ENCODE results near the gene B4GALT2.

DNA sequence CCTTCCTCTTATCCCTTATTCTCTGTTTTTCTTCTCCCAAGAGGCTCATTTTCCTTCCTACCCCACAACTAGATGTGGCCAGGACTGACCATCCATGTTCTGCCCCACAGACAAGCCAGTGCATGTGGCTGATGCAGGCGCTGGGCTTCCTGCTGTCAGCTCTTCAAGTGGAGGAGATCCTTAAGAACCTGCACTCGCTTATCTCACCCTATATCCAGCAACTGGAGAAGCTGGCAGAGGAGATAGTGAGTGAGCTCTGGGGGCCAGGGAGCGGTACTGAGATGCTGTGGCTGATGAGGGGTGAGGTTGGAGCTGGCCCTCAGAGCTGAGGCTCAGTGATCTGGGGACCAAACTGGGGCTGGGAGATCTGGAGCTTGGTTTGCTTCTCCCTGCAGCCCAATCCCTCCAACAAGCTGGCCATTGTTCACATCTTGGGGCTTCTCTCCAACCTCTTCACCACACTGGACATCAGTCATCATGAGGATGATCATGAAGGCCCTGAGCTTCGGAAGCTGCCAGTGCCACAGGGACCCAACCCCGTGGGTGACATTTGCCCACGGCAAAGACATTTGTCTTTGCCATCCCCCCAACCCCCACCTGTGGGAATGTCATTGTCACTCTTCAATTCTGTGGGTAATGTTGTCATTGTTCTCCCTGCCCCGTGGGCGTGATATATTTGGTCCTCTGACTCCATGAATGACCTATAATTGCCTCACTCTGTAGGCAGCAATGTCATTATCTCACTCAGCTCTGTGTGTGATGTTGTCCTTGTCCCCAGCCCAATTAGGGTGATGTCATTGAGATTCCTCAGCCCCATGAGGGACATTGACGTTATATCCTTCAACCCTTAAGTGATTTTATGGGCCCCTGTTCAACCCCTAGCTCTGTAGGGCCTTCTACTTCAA lies 20.4 kb upstream of the B4GALT2 start:
- TF ChIP-seq, protein P1, sequence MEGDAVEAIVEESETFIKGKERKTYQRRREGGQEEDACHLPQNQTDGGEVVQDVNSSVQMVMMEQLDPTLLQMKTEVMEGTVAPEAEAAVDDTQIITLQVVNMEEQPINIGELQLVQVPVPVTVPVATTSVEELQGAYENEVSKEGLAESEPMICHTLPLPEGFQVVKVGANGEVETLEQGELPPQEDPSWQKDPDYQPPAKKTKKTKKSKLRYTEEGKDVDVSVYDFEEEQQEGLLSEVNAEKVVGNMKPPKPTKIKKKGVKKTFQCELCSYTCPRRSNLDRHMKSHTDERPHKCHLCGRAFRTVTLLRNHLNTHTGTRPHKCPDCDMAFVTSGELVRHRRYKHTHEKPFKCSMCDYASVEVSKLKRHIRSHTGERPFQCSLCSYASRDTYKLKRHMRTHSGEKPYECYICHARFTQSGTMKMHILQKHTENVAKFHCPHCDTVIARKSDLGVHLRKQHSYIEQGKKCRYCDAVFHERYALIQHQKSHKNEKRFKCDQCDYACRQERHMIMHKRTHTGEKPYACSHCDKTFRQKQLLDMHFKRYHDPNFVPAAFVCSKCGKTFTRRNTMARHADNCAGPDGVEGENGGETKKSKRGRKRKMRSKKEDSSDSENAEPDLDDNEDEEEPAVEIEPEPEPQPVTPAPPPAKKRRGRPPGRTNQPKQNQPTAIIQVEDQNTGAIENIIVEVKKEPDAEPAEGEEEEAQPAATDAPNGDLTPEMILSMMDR (IDR thresholded peaks at IDR 0.05; ENCODE audit: insufficient read depth, low read depth, low read length): no peak
- TF ChIP-seq EZH2 (IDR thresholded peaks at IDR 0.05; ENCODE audit: insufficient read depth, low read length): no peak
